Left lung (tissue), 10 donors: ENCODE measurements around the gene HAND2. TPM values are rescaled to one million over a fixed set of nuclear protein-coding genes. Genes with fewer than 3 reads are reported as not detected.

Source experiments
- ATAC-seq: fragments of 200-7000 bp; cut with Tn5 transposase; one replicate; pipeline ENCODE4 v1.9.1; 2020; ENCODE audit warnings: moderate library complexity
- DNase-seq, 4 donors: peaks; one replicate each; pipeline ENCODE4 v3.0.0-alpha.2; 2013 to 2020
- H3K27ac ChIP-seq, 2 donors: fragments of 200-600 bp; sonication (generic) in 1 of 2; one replicate each; pipeline versions ENCODE4 v1.5.0 to v1.8.0; 2020 to 2021
- H3K27me3 ChIP-seq, 2 donors: fragments of 200-600 bp; sonication (generic) in 1 of 2; one replicate each; pipeline versions ENCODE4 v1.5.0 to v1.8.0; 2020 to 2021
- H3K36me3 ChIP-seq, 2 donors: fragments of 200-600 bp; sonication (generic) in 1 of 2; one replicate each; pipeline versions ENCODE4 v1.5.0 to v1.8.0; 2020 to 2021
- H3K4me1 ChIP-seq, 2 donors: fragments of 200-600 bp; one replicate each; pipeline ENCODE4 v1.8.0; 2021
- H3K4me3 ChIP-seq, 2 donors: fragments of 200-600 bp; sonication (generic) in 1 of 2; one replicate each; pipeline versions ENCODE4 v1.5.0 to v1.8.0; 2020 to 2021; ENCODE audit warnings: mild to moderate bottlenecking in 1 of 2
- H3K9me3 ChIP-seq, 2 donors: fragments of 200-600 bp; sonication (generic) in 1 of 2; one replicate each; pipeline versions ENCODE4 v1.5.0 to v1.8.0; 2020 to 2021
- intact Hi-C, 2 donors: fragments of 100-400 bp; cut with DNase I; formaldehyde crosslinking; loops; one replicate each; pipeline versions ENCODE4 v1.11.2 to v1.14.2; 2022
- polyA plus RNA-seq, 6 donors: library from polyadenylated mRNA; unstranded; fragments of 120-200 nt; gene quantifications; one replicate each; pipeline ENCODE4 v1.2.1, GENCODE V29; 2013; ENCODE audit not compliant: insufficient read length in 6 of 6
- total RNA-seq, 2 donors: library from RNA; stranded (reverse); fragmentation: NEBNext Ultra II Directional; extraction: Animal tissue kit (Norgen Biotek cat#: 25700); gene quantifications; one replicate each; pipeline ENCODE4 v1.2.1, GENCODE V29; 2021
- TF ChIP-seq, protein P1 (sequence below), 2 donors: fragments of 200-600 bp; sonication (generic) in 1 of 2; IDR thresholded peaks; one replicate each; pipeline versions ENCODE4 v1.5.0 to v1.8.0; 2021; ENCODE audit warnings: antibody characterized with exemption in 2 of 2
- donor health status: DM: no; HTN: yes; CAD: no.
- donor health status: DM: no; HTN: no; CAD: no.

HAND2 gene
- total and polyA plus RNA-seq, 8 donors: 0.20 to 0.41 (median 0.20) TPM; not detected in 3

DNA sequence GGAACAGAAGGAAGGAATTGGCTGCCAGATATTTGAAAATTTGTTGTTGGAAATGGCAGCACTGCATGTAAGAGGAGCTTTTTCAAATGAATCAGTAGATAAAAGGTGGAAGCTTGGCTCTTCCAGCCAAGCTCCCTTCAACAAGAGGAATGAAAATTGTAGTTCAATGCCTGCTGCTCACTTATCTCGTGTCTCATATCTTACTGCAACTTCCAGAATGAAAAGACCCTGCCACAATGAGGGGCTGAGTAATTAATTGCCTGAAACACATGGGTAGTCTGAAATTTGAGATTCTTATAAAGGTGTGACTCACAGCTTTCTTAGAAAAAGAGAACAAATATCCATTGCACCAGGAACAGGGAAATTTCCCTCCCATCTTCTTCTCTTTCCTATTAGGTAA lies 53.0 kb downstream of the HAND2 start:
- TF ChIP-seq, protein P1, sequence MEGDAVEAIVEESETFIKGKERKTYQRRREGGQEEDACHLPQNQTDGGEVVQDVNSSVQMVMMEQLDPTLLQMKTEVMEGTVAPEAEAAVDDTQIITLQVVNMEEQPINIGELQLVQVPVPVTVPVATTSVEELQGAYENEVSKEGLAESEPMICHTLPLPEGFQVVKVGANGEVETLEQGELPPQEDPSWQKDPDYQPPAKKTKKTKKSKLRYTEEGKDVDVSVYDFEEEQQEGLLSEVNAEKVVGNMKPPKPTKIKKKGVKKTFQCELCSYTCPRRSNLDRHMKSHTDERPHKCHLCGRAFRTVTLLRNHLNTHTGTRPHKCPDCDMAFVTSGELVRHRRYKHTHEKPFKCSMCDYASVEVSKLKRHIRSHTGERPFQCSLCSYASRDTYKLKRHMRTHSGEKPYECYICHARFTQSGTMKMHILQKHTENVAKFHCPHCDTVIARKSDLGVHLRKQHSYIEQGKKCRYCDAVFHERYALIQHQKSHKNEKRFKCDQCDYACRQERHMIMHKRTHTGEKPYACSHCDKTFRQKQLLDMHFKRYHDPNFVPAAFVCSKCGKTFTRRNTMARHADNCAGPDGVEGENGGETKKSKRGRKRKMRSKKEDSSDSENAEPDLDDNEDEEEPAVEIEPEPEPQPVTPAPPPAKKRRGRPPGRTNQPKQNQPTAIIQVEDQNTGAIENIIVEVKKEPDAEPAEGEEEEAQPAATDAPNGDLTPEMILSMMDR (IDR thresholded peaks at IDR 0.05): no peak
- no peak for ATAC-seq

More for the DNA sequence above, 53.0 kb downstream of the HAND2 start:
- Histone ChIP-seq H3K27me3 (no peaks in the 10 kb centered on the region), H3K27ac (no peak overlapping the region), H3K4me3 (no peak overlapping the region), H3K4me1 (no peaks in the 10 kb centered on the region), H3K36me3 (no peaks in the 10 kb centered on the region), H3K9me3 (no peaks in the 10 kb centered on the region)
- intact Hi-C loops: no loop called here
- no peak for DNase-seq

Other genes starting within 250 kb of the HAND2 start
- 10 to 100 TPM; 47.7 TPM for gene HMGB2, start 195.9 kb downstream of the HAND2 start, total RNA-seq
- gene HMGB2, start 195.9 kb downstream of the HAND2 start, polyA plus RNA-seq: 100 to 1,000 TPM; 243 to 571 (median 362) TPM
- 10 to 100 TPM; 10.2 to 14.8 TPM for gene SAP30, start 159.3 kb downstream of the HAND2 start, total RNA-seq
- gene SAP30, start 159.3 kb downstream of the HAND2 start, polyA plus RNA-seq: 10 to 100 TPM; 16.3 to 22.3 (median 18.9) TPM
- gene SCRG1, start 131.1 kb downstream of the HAND2 start, total RNA-seq: under 1 TPM; 0.79 to 0.85 TPM
- gene SCRG1, start 131.1 kb downstream of the HAND2 start, polyA plus RNA-seq: under 1 TPM; 0.36 to 0.76 (median 0.52) TPM